WTC11 (cell line): ENCODE results near the gene BTBD1. TPM values are rescaled to one million over a fixed set of nuclear protein-coding genes. Genes with fewer than 3 reads are reported as not detected.

Source experiments
- ATAC-seq: fragments of 200-7000 bp; cut with Tn5 transposase; 2 replicates; pipeline ENCODE4 v1.10.0; 2021; ENCODE audit warnings: mild to moderate bottlenecking, moderate library complexity
- CTCF ChIA-PET: fragments of 300-600 bp; sonication (Branson Sonifier 250); formaldehyde crosslinking; loops from one replicate; lab custom pipeline; 2021; ENCODE audit warnings: antibody characterized with exemption; lab: Charles Lee
- POLR2A ChIA-PET: fragments of 350-600 bp; sonication (Branson Sonifier 250); formaldehyde crosslinking; loops from one replicate; lab custom pipeline; 2021; ENCODE audit warnings: antibody characterized with exemption; lab: Charles Lee
- DNase-seq: peaks from one replicate; pipeline ENCODE4 v3.0.0; 2021; ENCODE audit warnings: low spot score
- H3K27ac Mint-ChIP-seq: 2 replicates; pipeline ENCODE4 v1.8.0; 2021; ENCODE audit warnings: mixed read lengths
- H3K27me3 Mint-ChIP-seq: 2 replicates; pipeline ENCODE4 v1.8.0; 2021; ENCODE audit warnings: low read depth, mild to moderate bottlenecking, moderate library complexity, mixed read lengths
- H3K36me3 Mint-ChIP-seq: 2 replicates; pipeline ENCODE4 v1.8.0; 2021; ENCODE audit warnings: mixed read lengths
- H3K4me1 Mint-ChIP-seq: 2 replicates; pipeline ENCODE4 v1.8.0; 2022; ENCODE audit warnings: mixed read lengths
- H3K4me3 Mint-ChIP-seq: 2 replicates; pipeline ENCODE4 v1.8.0; 2021; ENCODE audit warnings: mild to moderate bottlenecking, moderate library complexity, mixed read lengths
- H3K9me3 Mint-ChIP-seq: 2 replicates; pipeline ENCODE4 v1.8.0; 2021; ENCODE audit warnings: mixed read lengths
- ATF1 ChIP-seq: sonication (generic); formaldehyde crosslinking; IDR thresholded peaks from 2 replicates; pipeline ENCODE4 v1.8.1; 2023; ENCODE audit warnings: mild to moderate bottlenecking, moderate library complexity, missing genetic modification reagents
- CREB1 ChIP-seq: sonication (generic); formaldehyde crosslinking; IDR thresholded peaks from 2 replicates; pipeline ENCODE4 v1.8.0; 2023; ENCODE audit warnings: mild to moderate bottlenecking, missing genetic modification reagents
- CREM ChIP-seq: sonication (generic); formaldehyde crosslinking; IDR thresholded peaks from 2 replicates; pipeline ENCODE4 v1.8.1; 2022; ENCODE audit warnings: mild to moderate bottlenecking, missing genetic modification reagents, moderate library complexity
- GRHL2 ChIP-seq: fragments of 250-450 bp; sonication (Bioruptor Pico); IDR thresholded peaks from 2 replicates; pipeline ENCODE4 v1.8.0; 2022; ENCODE audit warnings: mild to moderate bottlenecking, moderate library complexity; ENCODE audit not compliant: insufficient replicate concordance, severe bottlenecking
- NFATC4 ChIP-seq: fragments of 250-450 bp; sonication (Bioruptor Pico); IDR thresholded peaks from 2 replicates; pipeline ENCODE4 v1.9.0; 2021; ENCODE audit warnings: mild to moderate bottlenecking
- OVOL2 ChIP-seq: fragments of 250-450 bp; sonication (Bioruptor Pico); IDR thresholded peaks from 2 replicates; pipeline ENCODE4 v1.9.0; 2021; ENCODE audit warnings: mild to moderate bottlenecking, borderline replicate concordance
- PRRX2 ChIP-seq: fragments of 250-450 bp; sonication (Bioruptor Pico); IDR thresholded peaks from 2 replicates; pipeline ENCODE4 v1.8.0; 2021; ENCODE audit warnings: mild to moderate bottlenecking
- RELA ChIP-seq: sonication (generic); formaldehyde crosslinking; IDR thresholded peaks from 2 replicates; pipeline ENCODE4 v1.8.1; 2022; ENCODE audit warnings: missing genetic modification reagents, mild to moderate bottlenecking, borderline replicate concordance
- SMAD3 ChIP-seq: sonication (generic); formaldehyde crosslinking; IDR thresholded peaks from 2 replicates; pipeline ENCODE4 v1.8.0; 2022; ENCODE audit warnings: missing genetic modification reagents, mild to moderate bottlenecking, borderline replicate concordance
- SMAD4 ChIP-seq: sonication (generic); formaldehyde crosslinking; IDR thresholded peaks from 2 replicates; pipeline ENCODE4 v1.8.0; 2022; ENCODE audit warnings: mild to moderate bottlenecking, missing genetic modification reagents
- ZBTB21 ChIP-seq: sonication (generic); formaldehyde crosslinking; IDR thresholded peaks from 2 replicates; pipeline ENCODE4 v1.8.1; 2023; ENCODE audit warnings: mild to moderate bottlenecking, missing genetic modification reagents, borderline replicate concordance
- ZNF138 ChIP-seq: sonication (generic); formaldehyde crosslinking; conservative IDR thresholded peaks from 2 replicates; pipeline ENCODE4 v1.8.1; 2022; ENCODE audit warnings: mild to moderate bottlenecking, moderate library complexity, missing genetic modification reagents
- ZNF396 ChIP-seq: fragments of 250-450 bp; sonication (Bioruptor Pico); IDR thresholded peaks from 2 replicates; pipeline ENCODE4 v1.8.0; 2021; ENCODE audit warnings: mild to moderate bottlenecking, moderate library complexity, borderline replicate concordance
- ZNF423 ChIP-seq: fragments of 250-450 bp; sonication (Bioruptor Pico); IDR thresholded peaks from 2 replicates; pipeline ENCODE4 v2.1.2; 2022; ENCODE audit warnings: mild to moderate bottlenecking, moderate library complexity
- ZNF671 ChIP-seq: fragments of 250-450 bp; sonication (Bioruptor Pico); IDR thresholded peaks from 2 replicates; pipeline ENCODE4 v1.8.0; 2021; ENCODE audit warnings: mild to moderate bottlenecking
- total RNA-seq: library from RNA; stranded (reverse); gene quantifications from 3 replicates; pipeline ENCODE4 v1.2.3, GENCODE V29; 2021
- TF ChIP-seq, protein P1 (sequence below): sonication (generic); formaldehyde crosslinking; IDR thresholded peaks from 2 replicates; pipeline ENCODE4 v1.8.1; 2023; ENCODE audit warnings: mild to moderate bottlenecking, missing genetic modification reagents, moderate library complexity
- TF ChIP-seq, protein P2 (sequence below): sonication (generic); formaldehyde crosslinking; IDR thresholded peaks from 2 replicates; pipeline ENCODE4 v1.8.1; 2023; ENCODE audit warnings: mild to moderate bottlenecking, moderate library complexity, missing genetic modification reagents
- TF ChIP-seq, protein P3 (sequence below): fragments of 250-450 bp; sonication (Bioruptor Pico); IDR thresholded peaks from 2 replicates; pipeline ENCODE4 v1.9.0; 2021; ENCODE audit warnings: mild to moderate bottlenecking
- TF ChIP-seq, protein P4 (sequence below): fragments of 250-450 bp; sonication (Bioruptor Pico); IDR thresholded peaks from 2 replicates; pipeline ENCODE4 v1.8.0; 2021; ENCODE audit warnings: mild to moderate bottlenecking
- TF ChIP-seq, protein P5 (sequence below): fragments of 250-450 bp; sonication (Bioruptor Pico); IDR thresholded peaks from 2 replicates; pipeline ENCODE4 v1.9.0; 2021; ENCODE audit warnings: mild to moderate bottlenecking
- TF ChIP-seq, protein P6 (sequence below): sonication (generic); formaldehyde crosslinking; IDR thresholded peaks from 2 replicates; pipeline ENCODE4 v1.8.0; 2023; ENCODE audit warnings: missing genetic modification reagents
- TF ChIP-seq, protein P7 (sequence below): sonication (generic); formaldehyde crosslinking; IDR thresholded peaks from 2 replicates; pipeline ENCODE4 v1.8.1; 2022; ENCODE audit warnings: low read depth, missing genetic modification reagents, borderline replicate concordance
- TF ChIP-seq, protein P8 (sequence below): sonication (generic); formaldehyde crosslinking; IDR thresholded peaks from 2 replicates; pipeline ENCODE4 v1.8.0; 2022; ENCODE audit warnings: mild to moderate bottlenecking, missing genetic modification reagents
- TF ChIP-seq, protein P9 (sequence below): sonication (generic); formaldehyde crosslinking; IDR thresholded peaks from 2 replicates; pipeline ENCODE4 v1.8.0; 2022; ENCODE audit warnings: mild to moderate bottlenecking, missing genetic modification reagents

BTBD1 gene
- total RNA-seq, 1 experiment from 2014 or later, result 39.6 TPM

DNA sequence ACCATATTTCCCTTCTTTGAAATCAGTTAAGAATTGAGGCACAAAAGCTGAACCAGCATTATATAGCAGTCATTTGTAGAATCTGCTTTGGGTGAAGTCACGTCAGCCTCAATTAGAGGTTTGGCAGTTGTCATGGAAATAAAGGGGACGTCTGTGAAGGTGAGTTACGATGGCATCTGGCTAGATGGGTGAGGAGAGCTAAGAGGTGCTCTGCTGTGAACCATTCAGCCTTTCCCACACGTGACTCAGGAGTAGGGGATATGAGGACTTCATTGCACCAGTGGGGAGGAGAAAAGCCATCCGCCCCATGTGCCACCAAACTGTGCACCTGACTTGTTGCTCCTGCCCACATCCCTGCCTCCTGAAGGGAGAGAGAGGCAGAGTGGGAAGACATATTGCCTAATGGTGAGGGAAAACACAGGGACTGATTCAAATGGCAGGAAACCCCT, 52.8 kb downstream of the BTBD1 start (continued):
- TF ChIP-seq, protein P1, sequence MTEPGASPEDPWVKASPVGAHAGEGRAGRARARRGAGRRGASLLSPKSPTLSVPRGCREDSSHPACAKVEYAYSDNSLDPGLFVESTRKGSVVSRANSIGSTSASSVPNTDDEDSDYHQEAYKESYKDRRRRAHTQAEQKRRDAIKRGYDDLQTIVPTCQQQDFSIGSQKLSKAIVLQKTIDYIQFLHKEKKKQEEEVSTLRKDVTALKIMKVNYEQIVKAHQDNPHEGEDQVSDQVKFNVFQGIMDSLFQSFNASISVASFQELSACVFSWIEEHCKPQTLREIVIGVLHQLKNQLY (CRISPR knock-in tag), result no peak
- TF ChIP-seq RELA (CRISPR knock-in tag) (no peak), ZNF138 (CRISPR knock-in tag) (no peak), GRHL2 (CRISPR knock-in tag) (no peak), ZNF671 (CRISPR knock-in tag) (no peak), ZNF396 (no peak), CREM (CRISPR knock-in tag) (no peak)
- TF ChIP-seq, protein P2, sequence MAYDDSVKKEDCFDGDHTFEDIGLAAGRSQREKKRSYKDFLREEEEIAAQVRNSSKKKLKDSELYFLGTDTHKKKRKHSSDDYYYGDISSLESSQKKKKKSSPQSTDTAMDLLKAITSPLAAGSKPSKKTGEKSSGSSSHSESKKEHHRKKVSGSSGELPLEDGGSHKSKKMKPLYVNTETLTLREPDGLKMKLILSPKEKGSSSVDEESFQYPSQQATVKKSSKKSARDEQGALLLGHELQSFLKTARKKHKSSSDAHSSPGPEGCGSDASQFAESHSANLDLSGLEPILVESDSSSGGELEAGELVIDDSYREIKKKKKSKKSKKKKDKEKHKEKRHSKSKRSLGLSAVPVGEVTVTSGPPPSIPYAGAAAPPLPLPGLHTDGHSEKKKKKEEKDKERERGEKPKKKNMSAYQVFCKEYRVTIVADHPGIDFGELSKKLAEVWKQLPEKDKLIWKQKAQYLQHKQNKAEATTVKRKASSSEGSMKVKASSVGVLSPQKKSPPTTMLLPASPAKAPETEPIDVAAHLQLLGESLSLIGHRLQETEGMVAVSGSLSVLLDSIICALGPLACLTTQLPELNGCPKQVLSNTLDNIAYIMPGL (CRISPR knock-in tag), result no peak
- TF ChIP-seq, protein P3, sequence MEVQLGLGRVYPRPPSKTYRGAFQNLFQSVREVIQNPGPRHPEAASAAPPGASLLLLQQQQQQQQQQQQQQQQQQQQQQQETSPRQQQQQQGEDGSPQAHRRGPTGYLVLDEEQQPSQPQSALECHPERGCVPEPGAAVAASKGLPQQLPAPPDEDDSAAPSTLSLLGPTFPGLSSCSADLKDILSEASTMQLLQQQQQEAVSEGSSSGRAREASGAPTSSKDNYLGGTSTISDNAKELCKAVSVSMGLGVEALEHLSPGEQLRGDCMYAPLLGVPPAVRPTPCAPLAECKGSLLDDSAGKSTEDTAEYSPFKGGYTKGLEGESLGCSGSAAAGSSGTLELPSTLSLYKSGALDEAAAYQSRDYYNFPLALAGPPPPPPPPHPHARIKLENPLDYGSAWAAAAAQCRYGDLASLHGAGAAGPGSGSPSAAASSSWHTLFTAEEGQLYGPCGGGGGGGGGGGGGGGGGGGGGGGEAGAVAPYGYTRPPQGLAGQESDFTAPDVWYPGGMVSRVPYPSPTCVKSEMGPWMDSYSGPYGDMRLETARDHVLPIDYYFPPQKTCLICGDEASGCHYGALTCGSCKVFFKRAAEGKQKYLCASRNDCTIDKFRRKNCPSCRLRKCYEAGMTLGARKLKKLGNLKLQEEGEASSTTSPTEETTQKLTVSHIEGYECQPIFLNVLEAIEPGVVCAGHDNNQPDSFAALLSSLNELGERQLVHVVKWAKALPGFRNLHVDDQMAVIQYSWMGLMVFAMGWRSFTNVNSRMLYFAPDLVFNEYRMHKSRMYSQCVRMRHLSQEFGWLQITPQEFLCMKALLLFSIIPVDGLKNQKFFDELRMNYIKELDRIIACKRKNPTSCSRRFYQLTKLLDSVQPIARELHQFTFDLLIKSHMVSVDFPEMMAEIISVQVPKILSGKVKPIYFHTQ (CRISPR knock-in tag), result no peak
- TF ChIP-seq, protein P4, sequence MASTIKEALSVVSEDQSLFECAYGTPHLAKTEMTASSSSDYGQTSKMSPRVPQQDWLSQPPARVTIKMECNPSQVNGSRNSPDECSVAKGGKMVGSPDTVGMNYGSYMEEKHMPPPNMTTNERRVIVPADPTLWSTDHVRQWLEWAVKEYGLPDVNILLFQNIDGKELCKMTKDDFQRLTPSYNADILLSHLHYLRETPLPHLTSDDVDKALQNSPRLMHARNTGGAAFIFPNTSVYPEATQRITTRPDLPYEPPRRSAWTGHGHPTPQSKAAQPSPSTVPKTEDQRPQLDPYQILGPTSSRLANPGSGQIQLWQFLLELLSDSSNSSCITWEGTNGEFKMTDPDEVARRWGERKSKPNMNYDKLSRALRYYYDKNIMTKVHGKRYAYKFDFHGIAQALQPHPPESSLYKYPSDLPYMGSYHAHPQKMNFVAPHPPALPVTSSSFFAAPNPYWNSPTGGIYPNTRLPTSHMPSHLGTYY (CRISPR knock-in tag), result no peak
- TF ChIP-seq, protein P5, sequence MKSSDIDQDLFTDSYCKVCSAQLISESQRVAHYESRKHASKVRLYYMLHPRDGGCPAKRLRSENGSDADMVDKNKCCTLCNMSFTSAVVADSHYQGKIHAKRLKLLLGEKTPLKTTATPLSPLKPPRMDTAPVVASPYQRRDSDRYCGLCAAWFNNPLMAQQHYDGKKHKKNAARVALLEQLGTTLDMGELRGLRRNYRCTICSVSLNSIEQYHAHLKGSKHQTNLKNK, result no peak

DNA sequence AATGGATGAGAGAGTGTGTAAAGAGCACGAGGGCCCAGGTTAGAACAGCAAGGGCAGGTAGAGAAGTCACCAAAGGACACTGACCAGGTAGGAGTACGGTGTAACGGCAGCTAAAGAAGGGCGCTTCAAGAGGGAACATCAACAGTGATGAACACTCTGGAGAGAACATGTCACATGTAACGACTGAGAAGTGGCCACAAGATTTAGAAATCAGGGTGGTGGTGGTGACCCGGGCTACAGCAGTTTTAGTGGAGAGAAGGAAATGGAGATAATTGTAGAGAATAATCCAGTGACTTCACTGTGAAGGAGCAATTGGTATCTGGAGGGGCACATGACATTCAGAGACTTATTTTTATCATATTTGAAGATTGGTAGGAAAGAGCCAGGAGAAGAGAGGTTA, 54.4 kb downstream of the BTBD1 start:
- H3K4me1 Mint-ChIP-seq, result peaks cover 34% of the 10 kb centered on the region
- POLR2A ChIA-PET, result no interaction called here
- peak overlapping the region; percentile 98 for H3K4me3 Mint-ChIP-seq

DNA sequence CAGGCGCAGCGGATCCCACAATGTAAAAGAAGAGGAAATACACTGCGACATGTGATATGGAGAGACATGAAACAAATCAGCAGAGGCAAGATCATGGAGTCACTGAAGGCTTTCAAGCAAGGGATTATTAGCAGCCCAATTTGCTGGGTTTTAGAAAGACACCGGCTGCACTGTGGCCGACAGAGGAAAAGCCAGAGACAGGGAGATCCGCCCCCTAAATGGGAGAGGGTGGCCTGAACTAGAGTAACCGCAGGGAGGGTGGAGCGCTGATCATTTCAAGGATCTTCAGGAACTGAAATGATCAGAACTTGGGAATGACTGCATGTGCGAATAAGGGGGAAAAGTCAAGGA, 55.0 kb downstream of the BTBD1 start:
- Mint-ChIP-seq H3K9me3 (peaks cover 12% of the 10 kb centered on the region), H3K27ac (peak overlapping the region; percentile 85), H3K4me3 (peak overlapping the region; percentile 98), H3K27me3 (no peaks in the 10 kb centered on the region; the same call in 1 of the 2 replicates), H3K36me3 (peaks cover 20% of the 10 kb centered on the region), H3K4me1 (peaks cover 34% of the 10 kb centered on the region)
- DNase-seq (no peak), ATAC-seq (peak; percentile 7)
- ChIA-PET CTCF (interaction anchor here (0.6 to 1.8 kb wide), 17 partner anchors 9 to 425 kb away, joined by 3 to 19 read pairs (median 3); partner anchors contain the start of gene BNC1), POLR2A (interaction anchor here (0.6 to 1.2 kb wide), 2 partner anchors 196 to 262 kb away, joined by 3 to 4 read pairs; partner anchors contain the start of gene HDGFL3)
- TF ChIP-seq, protein P6, sequence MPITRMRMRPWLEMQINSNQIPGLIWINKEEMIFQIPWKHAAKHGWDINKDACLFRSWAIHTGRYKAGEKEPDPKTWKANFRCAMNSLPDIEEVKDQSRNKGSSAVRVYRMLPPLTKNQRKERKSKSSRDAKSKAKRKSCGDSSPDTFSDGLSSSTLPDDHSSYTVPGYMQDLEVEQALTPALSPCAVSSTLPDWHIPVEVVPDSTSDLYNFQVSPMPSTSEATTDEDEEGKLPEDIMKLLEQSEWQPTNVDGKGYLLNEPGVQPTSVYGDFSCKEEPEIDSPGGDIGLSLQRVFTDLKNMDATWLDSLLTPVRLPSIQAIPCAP (CRISPR knock-in tag), result no peak
- TF ChIP-seq, protein P7, sequence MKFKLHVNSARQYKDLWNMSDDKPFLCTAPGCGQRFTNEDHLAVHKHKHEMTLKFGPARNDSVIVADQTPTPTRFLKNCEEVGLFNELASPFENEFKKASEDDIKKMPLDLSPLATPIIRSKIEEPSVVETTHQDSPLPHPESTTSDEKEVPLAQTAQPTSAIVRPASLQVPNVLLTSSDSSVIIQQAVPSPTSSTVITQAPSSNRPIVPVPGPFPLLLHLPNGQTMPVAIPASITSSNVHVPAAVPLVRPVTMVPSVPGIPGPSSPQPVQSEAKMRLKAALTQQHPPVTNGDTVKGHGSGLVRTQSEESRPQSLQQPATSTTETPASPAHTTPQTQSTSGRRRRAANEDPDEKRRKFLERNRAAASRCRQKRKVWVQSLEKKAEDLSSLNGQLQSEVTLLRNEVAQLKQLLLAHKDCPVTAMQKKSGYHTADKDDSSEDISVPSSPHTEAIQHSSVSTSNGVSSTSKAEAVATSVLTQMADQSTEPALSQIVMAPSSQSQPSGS (CRISPR knock-in tag), result no peak
- TF ChIP-seq ZBTB21 (no peak), ZNF423 (no peak), ZNF138 (CRISPR knock-in tag) (no peak), SMAD4 (no peak), OVOL2 (no peak)
- TF ChIP-seq, protein P8, sequence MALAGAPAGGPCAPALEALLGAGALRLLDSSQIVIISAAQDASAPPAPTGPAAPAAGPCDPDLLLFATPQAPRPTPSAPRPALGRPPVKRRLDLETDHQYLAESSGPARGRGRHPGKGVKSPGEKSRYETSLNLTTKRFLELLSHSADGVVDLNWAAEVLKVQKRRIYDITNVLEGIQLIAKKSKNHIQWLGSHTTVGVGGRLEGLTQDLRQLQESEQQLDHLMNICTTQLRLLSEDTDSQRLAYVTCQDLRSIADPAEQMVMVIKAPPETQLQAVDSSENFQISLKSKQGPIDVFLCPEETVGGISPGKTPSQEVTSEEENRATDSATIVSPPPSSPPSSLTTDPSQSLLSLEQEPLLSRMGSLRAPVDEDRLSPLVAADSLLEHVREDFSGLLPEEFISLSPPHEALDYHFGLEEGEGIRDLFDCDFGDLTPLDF, result no peak

More for the DNA sequence above, 54.4 kb downstream of the BTBD1 start:
- peaks cover 12% of the 10 kb centered on the region for H3K9me3 Mint-ChIP-seq
- ATAC-seq (no peak), DNase-seq (no peak)
- no peaks in the 10 kb centered on the region; the same call in 1 of the 2 replicates for H3K27me3 Mint-ChIP-seq
- peaks cover 19% of the 10 kb centered on the region for H3K36me3 Mint-ChIP-seq
- no peak overlapping the region for H3K27ac Mint-ChIP-seq
- TF ChIP-seq SMAD4, result no peak
- TF ChIP-seq, protein P9, sequence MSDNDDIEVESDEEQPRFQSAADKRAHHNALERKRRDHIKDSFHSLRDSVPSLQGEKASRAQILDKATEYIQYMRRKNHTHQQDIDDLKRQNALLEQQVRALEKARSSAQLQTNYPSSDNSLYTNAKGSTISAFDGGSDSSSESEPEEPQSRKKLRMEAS, result no peak
- no peak for TF ChIP-seq SMAD3 (CRISPR knock-in tag)
- no peak for TF ChIP-seq NFATC4 (CRISPR knock-in tag)
- no peak for TF ChIP-seq CREB1 (CRISPR knock-in tag)
- no peak for TF ChIP-seq PRRX2 (CRISPR knock-in tag)
- TF ChIP-seq GRHL2 (CRISPR knock-in tag), result no peak
- TF ChIP-seq ATF1 (CRISPR knock-in tag), result no peak
- CTCF ChIA-PET, result interaction anchor here (1.1 to 1.8 kb wide), 2 partner anchors 13 to 163 kb away, joined by 3 to 5 read pairs; no protein-coding TSS in a partner anchor
